OCI-LY7 (cell line): ENCODE measurements around the gene HRCT1. TPM values are rescaled to one million over a fixed set of nuclear protein-coding genes. Genes with fewer than 3 reads are reported as not detected.

ENCODE experiments used
- BruUV-seq: library from RNA; stranded (reverse); fragments of 400-500 nt; replicated peaks from 2 replicates; lab custom pipeline; 2021; lab: Mats Ljungman, UMichigan
- CTCF ChIA-PET: fragments of 300-600 bp; sonication (Branson Sonifier 250); formaldehyde crosslinking; loops from one replicate; lab custom pipeline; 2022; ENCODE audit warnings: antibody characterized with exemption; ENCODE audit not compliant: unreplicated experiment; lab: Charles Lee
- POLR2A ChIA-PET: fragments of 300-600 bp; sonication (Branson Sonifier 250); formaldehyde crosslinking; loops from one replicate; lab custom pipeline; 2022; ENCODE audit warnings: antibody characterized with exemption; lab: Charles Lee
- DNase-seq: peaks from one replicate; pipeline ENCODE4 v3.0.0-alpha.2; 2015; ENCODE audit warnings: low spot score
- H2AFZ ChIP-seq: fragments of 200-600 bp; sonication (generic), shearing (Covaris generic); 2 replicates; pipeline ENCODE4 v1.6.1; 2014; ENCODE audit warnings: mild to moderate bottlenecking, antibody characterized with exemption, low read length, moderate library complexity
- H3K27ac ChIP-seq: fragments of 200-600 bp; sonication (generic); 2 replicates; pipeline ENCODE4 v1.5.1; 2014; ENCODE audit warnings: mixed run types, low read depth, mild to moderate bottlenecking, moderate library complexity, low read length, inconsistent platforms; ENCODE audit not compliant: poor library complexity, severe bottlenecking
- H3K36me3 ChIP-seq: fragments of 200-600 bp; sonication (generic); 2 replicates; pipeline ENCODE4 v1.6.1; 2014; ENCODE audit warnings: mild to moderate bottlenecking, antibody characterized with exemption, low read length, moderate library complexity, mixed read lengths; ENCODE audit not compliant: insufficient read depth
- H3K4me1 ChIP-seq: fragments of 200-600 bp; sonication (generic); 2 replicates; pipeline ENCODE4 v1.5.1; 2014; ENCODE audit warnings: mild to moderate bottlenecking, low read length; ENCODE audit not compliant: insufficient read depth, poor library complexity, severe bottlenecking
- H3K4me2 ChIP-seq: fragments of 200-600 bp; sonication (generic); 2 replicates; pipeline ENCODE4 v1.6.1; 2014; ENCODE audit warnings: mild to moderate bottlenecking, low read length
- H3K4me3 ChIP-seq: fragments of 200-600 bp; sonication (generic); 2 replicates; pipeline ENCODE4 v1.5.1; 2014; ENCODE audit warnings: mild to moderate bottlenecking, low read depth, low read length; ENCODE audit not compliant: poor library complexity, severe bottlenecking
- H3K79me2 ChIP-seq: fragments of 200-600 bp; sonication (generic); 2 replicates; pipeline ENCODE4 v1.6.1; 2016; ENCODE audit warnings: low read depth, mild to moderate bottlenecking, low read length, moderate library complexity, mixed read lengths; ENCODE audit not compliant: insufficient read depth
- H3K9me2 ChIP-seq: fragments of 200-600 bp; sonication (generic); 2 replicates; pipeline ENCODE4 v1.6.1; 2016; ENCODE audit warnings: mild to moderate bottlenecking, low read length, mixed read lengths; ENCODE audit not compliant: insufficient read depth
- H3K9me3 ChIP-seq: fragments of 200-600 bp; sonication (generic); 2 replicates; pipeline ENCODE4 v1.6.1; 2014; ENCODE audit warnings: mild to moderate bottlenecking, mixed run types, low read length, mixed read lengths
- H4K20me1 ChIP-seq: fragments of 200-600 bp; sonication (generic); 2 replicates; pipeline ENCODE4 v1.6.1; 2014; ENCODE audit warnings: mild to moderate bottlenecking, antibody characterized with exemption, low read length, moderate library complexity, mixed read lengths; ENCODE audit not compliant: insufficient read depth
- CTCF ChIP-seq: fragments of 200-600 bp; sonication (generic); conservative IDR thresholded peaks from 2 replicates; pipeline ENCODE4 v1.5.1; 2014; ENCODE audit warnings: mild to moderate bottlenecking, antibody characterized with exemption, low read length, moderate library complexity, mixed read lengths
- EZH2phosphoT487 ChIP-seq: fragments of 200-600 bp; sonication (generic); IDR thresholded peaks from 2 replicates; pipeline ENCODE4 v1.6.1; 2018; ENCODE audit warnings: low read depth, borderline replicate concordance, mild to moderate bottlenecking, mixed run types, antibody characterized with exemption, low read length, moderate library complexity, mixed read lengths
- intact Hi-C: fragments of 100-400 bp; cut with micrococcal nuclease; formaldehyde crosslinking; loops from one replicate; pipeline ENCODE4 v1.10.0; 2022; ENCODE audit not compliant: unreplicated experiment
- total RNA-seq, 2 experiments: library from RNA; depleted of rRNA in 1 of 2; stranded (reverse); fragments of >200 nt in 1 of 2; shearing (Covaris generic) in 1 of 2; gene quantifications; 2 replicates each; pipeline ENCODE4 v1.2.3, GENCODE V29; 2014 to 2022

Gene HRCT1
- total RNA-seq, 2 experiments from 2014 or later = not detected

- H3K9me3 ChIP-seq = peaks cover 8% of the 10 kb centered on the region; the same call in 1 of the 2 replicates
- DNase-seq = peak; percentile 44
- H4K20me1 ChIP-seq = no peaks in the 10 kb centered on the region
- intact Hi-C loops = no loop called here
- H2AFZ ChIP-seq = peak overlapping the region; percentile 65; the same call in 1 of the 2 replicates
- BruUV-seq = no TSS peak
- peak overlapping the region; percentile 44 for H3K4me2 ChIP-seq
- POLR2A ChIA-PET = interaction anchor here (1.2 to 1.5 kb wide), 2 partner anchors 12 to 18 kb away, joined by 4 to 5 read pairs; no protein-coding TSS in a partner anchor
- H3K4me1 ChIP-seq = peaks cover 46% of the 10 kb centered on the region
- peak overlapping the region; percentile 39 for H3K27ac ChIP-seq
- TF ChIP-seq CTCF (no peak), EZH2phosphoT487 (no peak)
- no peaks in the 10 kb centered on the region for H3K79me2 ChIP-seq
- peak overlapping the region; percentile 12 for H3K4me3 ChIP-seq
- CTCF ChIA-PET = no interaction called here
- no peaks in the 10 kb centered on the region; the same call in 1 of the 2 replicates for H3K36me3 ChIP-seq
- H3K9me2 ChIP-seq = no peaks in the 10 kb centered on the region
Observed at GRCh38 chr9:35937227-35937626, 31.2 kb downstream of the HRCT1 start.

GRCh38 chr9:35938474-35939356, 32.7 kb downstream of the HRCT1 start:
- Histone ChIP-seq H3K9me2 (no peaks in the 10 kb centered on the region), H4K20me1 (no peaks in the 10 kb centered on the region), H3K4me1 (peaks cover 46% of the 10 kb centered on the region), H2AFZ (peak overlapping the region; percentile 69; the same call in 1 of the 2 replicates), H3K27ac (peak overlapping the region; percentile 21), H3K9me3 (peaks cover 8% of the 10 kb centered on the region; the same call in 1 of the 2 replicates), H3K36me3 (no peaks in the 10 kb centered on the region; the same call in 1 of the 2 replicates), H3K4me2 (peak overlapping the region; percentile 46), H3K4me3 (no peak overlapping the region), H3K79me2 (no peaks in the 10 kb centered on the region)
- intact Hi-C loops = no loop called here
- peak; percentile 37 for DNase-seq
- BruUV-seq = no TSS peak
- POLR2A ChIA-PET = interaction anchor here (0.7 to 0.8 kb wide), 4 partner anchors 96 to 162 kb away, joined by 3 to 4 read pairs (median 3); no protein-coding TSS in a partner anchor
- CTCF ChIA-PET = no interaction called here
- TF ChIP-seq EZH2phosphoT487 (no peak), CTCF (no peak)
